Adipocyte (in vitro differentiated cells): ENCODE measurements around the gene SCNN1A.

Experiments used
- DNase-seq: peaks from one replicate; pipeline ENCODE4 v3.0.0-alpha.2; 2015; ENCODE audit warnings: low read depth
- H3K27me3 ChIP-seq: replicated peaks from 2 replicates; pipeline ENCODE4 v1.7.0; 2013; ENCODE audit warnings: mild to moderate bottlenecking, low read length, moderate library complexity; ENCODE audit not compliant: control insufficient read depth, insufficient read depth
- H3K36me3 ChIP-seq: 2 replicates; pipeline ENCODE4 v1.7.0; 2013; ENCODE audit warnings: low read length, mild to moderate bottlenecking, moderate library complexity; ENCODE audit not compliant: control insufficient read depth, insufficient read depth, severe bottlenecking
- H3K4me1 ChIP-seq: 2 replicates; pipeline ENCODE4 v1.7.0; 2013; ENCODE audit warnings: mild to moderate bottlenecking, low read length, moderate library complexity; ENCODE audit not compliant: control insufficient read depth, insufficient read depth
- H3K4me3 ChIP-seq: 2 replicates; pipeline ENCODE4 v1.7.0; 2013; ENCODE audit warnings: mild to moderate bottlenecking, low read length, moderate library complexity
- H3K9ac ChIP-seq: 2 replicates; pipeline ENCODE4 v1.7.0; 2013; ENCODE audit warnings: mild to moderate bottlenecking, low read length, moderate library complexity
- H3K9me3 ChIP-seq: 2 replicates; pipeline ENCODE4 v1.7.0; 2013; ENCODE audit warnings: mild to moderate bottlenecking, low read length, moderate library complexity; ENCODE audit not compliant: control insufficient read depth

SCNN1A gene

GRCh38 chr12:6375269-6376078 lies at the start of gene SCNN1A:
Gene SCNN1A, minus strand, starts transcription at chr12:6375563. Its CDS starts 780 bp downstream, at chr12:6374783.
- H3K9ac ChIP-seq: peak within 1 kb of the TSS; percentile 91
- no peaks in the 10 kb centered on the region for H3K27me3 ChIP-seq
- H3K4me1 ChIP-seq: peaks cover 62% of the 10 kb centered on the region
- H3K4me3 ChIP-seq: peak within 1 kb of the TSS; percentile 63
- no peaks in the 10 kb centered on the region for H3K9me3 ChIP-seq
- H3K36me3 ChIP-seq: no peaks in the 10 kb centered on the region
- DNase-seq: no peak

- Histone ChIP-seq H3K4me3 (no peak overlapping the region), H3K9ac (no peak overlapping the region), H3K4me1 (peaks cover 12% of the 10 kb centered on the region), H3K9me3 (no peaks in the 10 kb centered on the region), H3K27me3 (no peaks in the 10 kb centered on the region), H3K36me3 (no peaks in the 10 kb centered on the region)
- DNase-seq: no peak
These were observed 49.5 kb upstream of the SCNN1A start for GRCh38 chr12:6424866-6425265.

GRCh38 chr12:6424008-6424347 lies 48.6 kb upstream of the SCNN1A start:
- Histone ChIP-seq H3K27me3 (no peaks in the 10 kb centered on the region), H3K36me3 (no peaks in the 10 kb centered on the region), H3K4me3 (no peak overlapping the region), H3K9ac (no peak overlapping the region), H3K9me3 (no peaks in the 10 kb centered on the region), H3K4me1 (peaks cover 9% of the 10 kb centered on the region)
- DNase-seq: no peak

GRCh38 chr12:6423267-6424007 lies 48.1 kb upstream of the SCNN1A start:
- Histone ChIP-seq H3K9ac (no peak overlapping the region), H3K9me3 (no peaks in the 10 kb centered on the region), H3K27me3 (no peaks in the 10 kb centered on the region), H3K4me1 (peaks cover 9% of the 10 kb centered on the region), H3K4me3 (no peak overlapping the region), H3K36me3 (no peaks in the 10 kb centered on the region)
- DNase-seq: peak; percentile 98

- no peaks in the 10 kb centered on the region for H3K27me3 ChIP-seq
- no peak overlapping the region for H3K4me3 ChIP-seq
- peaks cover 9% of the 10 kb centered on the region for H3K36me3 ChIP-seq
- DNase-seq: no peak
- H3K9me3 ChIP-seq: no peaks in the 10 kb centered on the region
- peak overlapping the region; percentile 5 for H3K9ac ChIP-seq
- H3K4me1 ChIP-seq: peaks cover 15% of the 10 kb centered on the region
These were observed 45.0 kb upstream of the SCNN1A start for GRCh38 chr12:6420364-6420763.

GRCh38 chr12:6418796-6419195 lies 43.4 kb upstream of the SCNN1A start:
- Histone ChIP-seq H3K36me3 (peaks cover 9% of the 10 kb centered on the region), H3K9ac (no peak overlapping the region), H3K4me3 (no peak overlapping the region), H3K27me3 (no peaks in the 10 kb centered on the region), H3K4me1 (peaks cover 11% of the 10 kb centered on the region), H3K9me3 (no peaks in the 10 kb centered on the region)
- no peak for DNase-seq

GRCh38 chr12:6416596-6416995 lies 41.2 kb upstream of the SCNN1A start:
- DNase-seq: no peak
- Histone ChIP-seq H3K36me3 (peaks cover 9% of the 10 kb centered on the region), H3K4me1 (peaks cover 9% of the 10 kb centered on the region), H3K27me3 (no peaks in the 10 kb centered on the region), H3K4me3 (no peak overlapping the region), H3K9me3 (no peaks in the 10 kb centered on the region), H3K9ac (no peak overlapping the region)

- Histone ChIP-seq H3K36me3 (no peaks in the 10 kb centered on the region), H3K27me3 (no peaks in the 10 kb centered on the region), H3K9ac (no peak overlapping the region), H3K4me1 (no peaks in the 10 kb centered on the region), H3K9me3 (peaks cover 8% of the 10 kb centered on the region), H3K4me3 (no peak overlapping the region)
- no peak for DNase-seq
These were observed 32.0 kb upstream of the SCNN1A start for GRCh38 chr12:6407236-6407954.

- Histone ChIP-seq H3K9ac (no peak overlapping the region), H3K4me3 (no peak overlapping the region), H3K9me3 (peaks cover 8% of the 10 kb centered on the region), H3K27me3 (no peaks in the 10 kb centered on the region), H3K4me1 (no peaks in the 10 kb centered on the region), H3K36me3 (no peaks in the 10 kb centered on the region)
- DNase-seq: no peak
These were observed 30.6 kb upstream of the SCNN1A start for GRCh38 chr12:6405963-6406362.

- Histone ChIP-seq H3K4me3 (no peak overlapping the region), H3K9ac (no peak overlapping the region), H3K9me3 (peaks cover 6% of the 10 kb centered on the region), H3K4me1 (no peaks in the 10 kb centered on the region), H3K27me3 (no peaks in the 10 kb centered on the region), H3K36me3 (peaks cover 7% of the 10 kb centered on the region)
- DNase-seq: no peak
These were observed 29.0 kb upstream of the SCNN1A start for GRCh38 chr12:6404390-6404789.
